H1 (cell line): ENCODE data around the gene RNF6. TPM values are rescaled to one million over a fixed set of nuclear protein-coding genes. Genes with fewer than 3 reads are reported as not detected.

Experiments used
- BACH1 ChIP-seq: IDR thresholded peaks from 2 replicates; pipeline ENCODE4 v1.6.1; 2012; ENCODE audit warnings: low read length, improper control_type of control experiment
- E2F6 ChIP-seq: IDR thresholded peaks from 2 replicates; pipeline ENCODE4 v1.6.1; 2012; ENCODE audit warnings: inconsistent platforms
- EP300 ChIP-seq, 2 experiments: IDR thresholded peaks; 1 replicate in 1 of 2; 2 replicates in 1 of 2; pipeline ENCODE4 v1.6.1; 2011 to 2012; ENCODE audit warnings: low read depth in 2 of 2, low read length in 2 of 2, mild to moderate bottlenecking in 2 of 2, borderline replicate concordance in 1 of 2, inconsistent platforms in 1 of 2, moderate library complexity in 1 of 2
- RAD21 ChIP-seq, 2 experiments: IDR thresholded peaks in 1 of 2; conservative IDR thresholded peaks in 1 of 2; 2 replicates each; pipeline ENCODE4 v1.6.1; 2011; ENCODE audit warnings: low read depth in 2 of 2, low read length in 2 of 2, improper control_type of control experiment in 1 of 2, inconsistent platforms in 1 of 2, mild to moderate bottlenecking in 1 of 2, moderate library complexity in 1 of 2
- polyA plus RNA-seq, 7 experiments: library from polyadenylated mRNA; depleted of rRNA in 3 of 7; stranded (reverse) in 5 of 7; unstranded in 2 of 7; fragments of >200 nt in 5 of 7; fragments of 200-250 nt in 2 of 7; gene quantifications; 1 replicate in 5 of 7; 2 replicates in 1 of 7; 4 replicates in 1 of 7; pipeline versions ENCODE4 v1.2.1 to v1.2.3, GENCODE V29; 2011 to 2013; ENCODE audit warnings: missing spikeins in 2 of 7, mixed read lengths in 2 of 7
- total RNA-seq: library from RNA; stranded (reverse); fragmentation: NEBNext Ultra II Directional; extraction: Animal tissue kit (Norgen Biotek cat#: 25700); gene quantifications from 2 replicates; pipeline ENCODE4 v1.2.1, GENCODE V29; 2021
- TF ChIP-seq, protein P1 (sequence below), 3 experiments: IDR thresholded peaks; 1 replicate in 2 of 3; 2 replicates in 1 of 3; pipeline versions ENCODE4 v1.5.1 to v1.6.1; 2011; ENCODE audit warnings: low read length in 3 of 3, mild to moderate bottlenecking in 3 of 3, inconsistent platforms in 2 of 3, low read depth in 1 of 3, moderate library complexity in 1 of 3; ENCODE audit not compliant: insufficient read depth in 1 of 3; ENCODE audit errors: control extremely low read depth in 1 of 3

The RNF6 gene
- total and polyA plus RNA-seq, 2 of the 8 experiments (the other 6 are each of a cell fraction or from before 2014, with no cell fraction given) = 4.0 to 13.8 TPM

GRCh38 chr13:26254583-26255111, 32.5 kb upstream of the RNF6 start (continued):
- TF ChIP-seq, protein P1, sequence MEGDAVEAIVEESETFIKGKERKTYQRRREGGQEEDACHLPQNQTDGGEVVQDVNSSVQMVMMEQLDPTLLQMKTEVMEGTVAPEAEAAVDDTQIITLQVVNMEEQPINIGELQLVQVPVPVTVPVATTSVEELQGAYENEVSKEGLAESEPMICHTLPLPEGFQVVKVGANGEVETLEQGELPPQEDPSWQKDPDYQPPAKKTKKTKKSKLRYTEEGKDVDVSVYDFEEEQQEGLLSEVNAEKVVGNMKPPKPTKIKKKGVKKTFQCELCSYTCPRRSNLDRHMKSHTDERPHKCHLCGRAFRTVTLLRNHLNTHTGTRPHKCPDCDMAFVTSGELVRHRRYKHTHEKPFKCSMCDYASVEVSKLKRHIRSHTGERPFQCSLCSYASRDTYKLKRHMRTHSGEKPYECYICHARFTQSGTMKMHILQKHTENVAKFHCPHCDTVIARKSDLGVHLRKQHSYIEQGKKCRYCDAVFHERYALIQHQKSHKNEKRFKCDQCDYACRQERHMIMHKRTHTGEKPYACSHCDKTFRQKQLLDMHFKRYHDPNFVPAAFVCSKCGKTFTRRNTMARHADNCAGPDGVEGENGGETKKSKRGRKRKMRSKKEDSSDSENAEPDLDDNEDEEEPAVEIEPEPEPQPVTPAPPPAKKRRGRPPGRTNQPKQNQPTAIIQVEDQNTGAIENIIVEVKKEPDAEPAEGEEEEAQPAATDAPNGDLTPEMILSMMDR (IDR thresholded peaks at IDR 0.05; ENCODE audit: control extremely low read depth in 1 of 3, insufficient read depth in 1 of 3, low read depth in 1 of 3, low read length in 3 of 3) = no peak
- no peak for TF ChIP-seq E2F6
- TF ChIP-seq RAD21 (IDR thresholded peaks at IDR 0.05 in 1 of 2, conservative IDR thresholded peaks at IDR 0.05 in 1 of 2; ENCODE audit: low read depth in 2 of 2, low read length in 2 of 2) = peak in 1 of 2 experiments; percentile 8; a peak in 2 of 4 replicates
- 0 out of 2 replicates have a peak, but pooled peaks have one; percentile 6 for TF ChIP-seq BACH1
- TF ChIP-seq EP300 (IDR thresholded peaks at IDR 0.05; ENCODE audit: borderline replicate concordance in 1 of 2, low read depth in 2 of 2, low read length in 2 of 2) = no peak
